Astrocyte of the cerebellum (primary cell): Measurements from ENCODE around the gene EPN3.
A peak's percentile ranks its signal among the peaks of the same experiment; 100 is the strongest.

Experiments
- DNase-seq: peaks from one replicate; pipeline ENCODE4 v3.0.0-alpha.2; 2011; ENCODE audit warnings: low read depth
- H3K4me3 ChIP-seq: 2 replicates; pipeline ENCODE4 v1.5.1; 2011; ENCODE audit warnings: mild to moderate bottlenecking, low read depth, low read length, moderate library complexity
- in situ Hi-C: cut with HindIII; loops from 2 replicates; pipeline ENCODE4 v1.10.0; 2017; ENCODE audit warnings: low sequenced_read_pairs
- TF ChIP-seq, protein P1 (sequence below): IDR thresholded peaks from 2 replicates; pipeline ENCODE4 v1.5.1; 2012; ENCODE audit warnings: low read length, low read depth, moderate library complexity, mild to moderate bottlenecking; ENCODE audit errors: missing control alignments

The EPN3 gene

DNA sequence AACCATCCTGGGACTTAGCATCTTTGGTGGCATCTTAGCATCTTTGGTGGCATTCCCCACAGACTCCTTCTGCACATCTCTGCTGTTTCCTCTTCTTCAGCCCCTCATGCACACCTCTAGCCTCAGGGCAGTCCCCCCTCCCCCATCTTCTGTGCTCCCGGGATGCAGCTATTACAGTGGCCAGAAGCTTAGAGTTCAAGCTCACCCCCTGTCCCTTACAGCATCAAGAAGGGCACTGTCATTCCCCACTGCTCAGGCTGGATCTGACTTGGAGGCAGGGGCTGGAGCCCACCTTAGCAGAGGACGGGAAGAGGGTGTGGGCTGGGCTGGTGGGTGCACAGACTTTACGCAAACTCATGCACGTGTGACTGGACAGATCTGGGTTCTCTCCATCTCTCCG, 650 bp downstream of the EPN3 start:
- no peak overlapping the region for H3K4me3 ChIP-seq
- in situ Hi-C loops: no loop called here
- no peak for DNase-seq
- TF ChIP-seq, protein P1, sequence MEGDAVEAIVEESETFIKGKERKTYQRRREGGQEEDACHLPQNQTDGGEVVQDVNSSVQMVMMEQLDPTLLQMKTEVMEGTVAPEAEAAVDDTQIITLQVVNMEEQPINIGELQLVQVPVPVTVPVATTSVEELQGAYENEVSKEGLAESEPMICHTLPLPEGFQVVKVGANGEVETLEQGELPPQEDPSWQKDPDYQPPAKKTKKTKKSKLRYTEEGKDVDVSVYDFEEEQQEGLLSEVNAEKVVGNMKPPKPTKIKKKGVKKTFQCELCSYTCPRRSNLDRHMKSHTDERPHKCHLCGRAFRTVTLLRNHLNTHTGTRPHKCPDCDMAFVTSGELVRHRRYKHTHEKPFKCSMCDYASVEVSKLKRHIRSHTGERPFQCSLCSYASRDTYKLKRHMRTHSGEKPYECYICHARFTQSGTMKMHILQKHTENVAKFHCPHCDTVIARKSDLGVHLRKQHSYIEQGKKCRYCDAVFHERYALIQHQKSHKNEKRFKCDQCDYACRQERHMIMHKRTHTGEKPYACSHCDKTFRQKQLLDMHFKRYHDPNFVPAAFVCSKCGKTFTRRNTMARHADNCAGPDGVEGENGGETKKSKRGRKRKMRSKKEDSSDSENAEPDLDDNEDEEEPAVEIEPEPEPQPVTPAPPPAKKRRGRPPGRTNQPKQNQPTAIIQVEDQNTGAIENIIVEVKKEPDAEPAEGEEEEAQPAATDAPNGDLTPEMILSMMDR: no peak

DNA sequence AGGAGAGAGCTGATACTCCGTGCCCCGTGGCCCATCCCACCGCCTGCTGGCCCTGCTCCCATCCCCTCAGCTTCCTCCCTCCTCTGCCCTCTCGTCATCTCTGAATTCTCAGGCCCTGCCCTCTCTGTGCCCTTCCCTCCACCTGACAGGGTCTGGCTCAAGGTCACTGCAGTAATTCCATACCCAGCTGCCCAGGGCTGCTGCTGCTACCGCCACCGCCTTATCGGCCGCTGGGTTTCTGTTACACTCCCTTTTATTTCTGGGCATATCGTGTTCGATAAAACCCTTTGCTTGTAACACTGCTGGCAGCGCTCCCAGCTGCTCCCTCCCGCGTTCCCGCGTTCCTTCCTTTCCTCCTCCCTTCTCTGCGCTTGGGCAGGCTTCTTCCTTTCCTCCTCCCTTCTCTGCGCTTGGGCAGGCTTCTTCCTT, 1.2 kb downstream of the EPN3 start:
- no peak for DNase-seq
- TF ChIP-seq, protein P1: no peak
- H3K4me3 ChIP-seq: no peak overlapping the region
- in situ Hi-C loops: no loop called here

DNA sequence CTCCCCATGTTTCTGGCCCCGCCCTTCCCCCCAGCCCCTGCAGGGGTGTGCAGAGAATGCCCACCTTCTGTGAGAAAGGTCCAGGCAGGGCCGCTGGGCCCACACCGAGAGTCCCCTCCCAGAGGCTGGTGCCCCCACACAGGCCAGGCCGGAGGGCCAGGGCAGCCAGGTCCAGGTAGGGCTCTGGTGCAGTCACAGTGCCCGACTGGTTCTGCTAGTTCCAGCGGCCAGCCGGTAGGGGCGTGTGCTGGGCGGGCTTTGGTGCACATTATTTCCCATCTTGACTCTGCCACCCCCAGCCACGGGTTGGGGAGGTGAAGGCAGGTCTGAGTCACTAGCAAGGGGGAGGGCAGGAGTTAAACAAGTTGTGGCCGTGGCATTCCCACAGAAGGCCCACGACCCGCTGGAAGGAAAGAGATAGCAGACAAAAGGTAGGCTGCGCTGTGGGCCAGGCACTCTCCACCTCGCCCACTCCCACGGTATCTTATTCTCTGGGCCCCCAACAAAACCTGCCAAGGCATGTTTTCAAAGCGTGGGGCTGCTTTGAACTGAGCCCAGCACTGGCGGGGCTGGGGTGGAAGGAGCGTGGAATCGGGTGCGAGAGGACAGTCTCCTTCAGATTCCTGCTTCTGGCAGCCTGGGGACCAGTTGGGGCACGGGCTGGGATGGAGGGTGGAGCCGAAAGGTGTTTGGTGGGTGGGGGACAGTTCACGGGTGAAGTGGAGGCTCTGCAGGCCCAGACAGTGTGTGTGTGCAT, 1.9 kb downstream of the EPN3 start:
- no peak overlapping the region for H3K4me3 ChIP-seq
- in situ Hi-C loops: no loop called here
- DNase-seq: no peak
- TF ChIP-seq, protein P1: peak; percentile 39

DNA sequence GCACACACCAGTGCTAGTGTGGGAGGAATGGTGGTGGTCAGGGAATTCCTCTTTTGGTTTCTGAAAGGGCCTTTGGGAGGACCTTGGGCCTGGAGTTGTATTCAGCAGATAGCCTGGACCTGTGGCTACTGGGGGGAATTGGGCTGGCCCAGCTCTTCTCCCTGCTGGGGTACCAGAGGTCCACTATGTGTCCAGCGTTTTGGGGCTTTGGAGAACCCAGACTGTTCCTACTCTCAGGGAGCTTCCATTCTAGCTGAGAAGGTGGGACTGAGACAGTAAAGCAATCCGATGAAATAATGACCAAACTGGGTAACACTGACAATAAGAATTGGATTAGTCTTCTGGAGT, 2.4 kb downstream of the EPN3 start:
- DNase-seq: no peak
- H3K4me3 ChIP-seq: no peak overlapping the region
- TF ChIP-seq, protein P1: no peak
- in situ Hi-C loops: no loop called here

DNA sequence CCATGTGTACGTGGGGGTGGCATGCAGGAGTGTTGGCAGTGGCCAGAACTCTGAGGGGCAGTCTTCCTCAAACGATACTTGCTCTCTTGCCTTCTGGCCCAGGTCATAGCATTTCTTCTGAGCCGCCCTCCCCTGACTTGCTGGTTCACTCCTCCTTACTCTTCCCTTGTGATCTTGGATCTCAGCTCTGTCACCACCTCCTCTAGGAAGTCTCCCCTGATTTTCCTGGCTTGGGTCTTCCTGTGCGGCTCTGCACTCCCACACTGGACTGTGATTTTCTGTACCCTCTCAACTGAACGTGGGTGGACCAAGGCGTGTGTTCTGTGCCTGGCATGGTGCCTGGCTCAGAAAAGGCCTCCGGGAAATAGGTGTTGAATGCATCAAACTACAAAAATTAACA, 2.9 kb downstream of the EPN3 start:
- DNase-seq: no peak
- TF ChIP-seq, protein P1: no peak
- no peak overlapping the region for H3K4me3 ChIP-seq
- in situ Hi-C loops: no loop called here

DNA sequence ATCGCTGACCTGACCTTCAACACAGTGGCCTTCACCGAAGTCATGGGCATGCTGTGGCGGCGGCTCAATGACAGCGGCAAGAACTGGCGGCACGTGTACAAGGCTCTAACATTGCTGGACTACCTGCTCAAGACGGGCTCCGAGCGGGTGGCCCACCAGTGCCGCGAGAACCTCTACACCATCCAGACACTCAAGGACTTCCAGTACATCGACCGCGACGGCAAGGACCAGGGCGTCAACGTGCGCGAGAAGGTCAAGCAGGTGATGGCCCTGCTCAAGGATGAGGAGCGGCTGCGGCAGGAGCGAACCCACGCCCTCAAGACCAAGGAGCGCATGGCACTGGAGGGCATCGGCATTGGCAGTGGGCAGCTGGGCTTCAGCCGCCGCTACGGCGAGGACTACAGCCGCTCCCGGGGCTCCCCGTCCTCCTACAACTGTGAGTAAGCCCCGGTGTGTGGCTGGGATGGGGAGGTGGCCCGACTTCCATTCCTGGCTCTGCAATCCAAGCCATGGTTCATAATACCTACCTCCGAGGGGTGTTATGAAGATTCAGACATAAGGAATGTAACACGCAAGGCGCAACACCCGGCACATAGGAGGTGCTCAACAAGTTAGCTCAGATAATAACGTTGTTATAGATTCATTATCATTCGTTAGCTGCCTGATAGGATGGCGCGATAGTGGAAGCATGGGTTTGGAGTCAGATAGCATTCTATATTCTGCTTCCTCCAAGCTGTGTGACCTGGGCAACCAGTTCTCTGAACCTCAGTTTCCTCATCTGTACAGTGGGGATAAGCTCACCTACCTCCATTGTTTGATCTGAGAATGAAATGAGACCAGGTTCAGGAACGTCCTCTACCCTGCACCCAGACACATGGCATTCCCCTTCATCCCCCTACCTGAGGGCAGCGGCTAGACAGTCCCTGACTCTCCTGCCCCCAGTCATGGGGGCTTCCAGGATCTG, 4.4 kb downstream of the EPN3 start:
- in situ Hi-C loops: no loop called here
- TF ChIP-seq, protein P1: no peak
- H3K4me3 ChIP-seq: no peak overlapping the region
- DNase-seq: no peak
